Mucosa of descending colon (tissue), 3 donors: Measurements from ENCODE around the gene ROCK1. TPM values are rescaled to one million over a fixed set of nuclear protein-coding genes. Genes with fewer than 3 reads are reported as not detected.

Experiments
- ATAC-seq: fragments of 200-7000 bp; cut with Tn5 transposase; one replicate; pipeline ENCODE4 v1.9.1; 2020; ENCODE audit warnings: mild to moderate bottlenecking, moderate library complexity
- DNase-seq, 3 donors: peaks; one replicate each; pipeline ENCODE4 v3.0.0-alpha.2; 2020
- H3K36me3 ChIP-seq: fragments of 200-600 bp; one replicate; pipeline ENCODE4 v1.8.0; 2021; ENCODE audit warnings: low read depth, mild to moderate bottlenecking
- H3K4me1 ChIP-seq: fragments of 200-600 bp; one replicate; pipeline ENCODE4 v1.8.0; 2021; ENCODE audit warnings: low read depth, mild to moderate bottlenecking
- H3K4me3 ChIP-seq: fragments of 200-600 bp; one replicate; pipeline ENCODE4 v1.8.0; 2021; ENCODE audit warnings: mild to moderate bottlenecking
- H3K9me3 ChIP-seq: fragments of 200-600 bp; one replicate; pipeline ENCODE4 v1.8.0; 2021; ENCODE audit warnings: mild to moderate bottlenecking
- intact Hi-C, 2 donors: fragments of 100-400 bp; cut with DNase I in 1 of 2; cut with micrococcal nuclease in 1 of 2; formaldehyde crosslinking; loops; one replicate each; pipeline versions ENCODE4 v1.11.0 to v1.11.1; 2022; cut with DNase I, micrococcal nuclease
- total RNA-seq, 3 donors: library from RNA; stranded (reverse); fragmentation: NEBNext Ultra II Directional in 2 of 3; extraction: Animal tissue kit (Norgen Biotek cat#: 25700) in 2 of 3; gene quantifications; one replicate each; pipeline versions ENCODE4 v1.2.1 to v1.2.4, GENCODE V29; 2021 to 2023
- TF ChIP-seq, protein P1 (sequence below): fragments of 200-600 bp; IDR thresholded peaks from one replicate; pipeline ENCODE4 v1.8.0; 2022; ENCODE audit warnings: antibody characterized with exemption, mild to moderate bottlenecking
- donor health status: DM: no; HTN: no; CAD: no; lungs with moderate emphysema.
- donor health status: DM: no; HTN: no; CAD: no.
- donor health status: DM: no; HTN: yes; CAD: no.

Gene ROCK1
- total RNA-seq, 3 donors from 2014 or later = 33.0 to 57.3 (median 34.1) TPM

GRCh38 chr18:21004726-21005125 lies 106.9 kb downstream of the ROCK1 start:
- Histone ChIP-seq H3K4me1 (no peaks in the 10 kb centered on the region), H3K4me3 (no peak overlapping the region), H3K9me3 (no peaks in the 10 kb centered on the region), H3K36me3 (no peaks in the 10 kb centered on the region)
- ATAC-seq (no peak), DNase-seq (no peak)
- TF ChIP-seq, protein P1, sequence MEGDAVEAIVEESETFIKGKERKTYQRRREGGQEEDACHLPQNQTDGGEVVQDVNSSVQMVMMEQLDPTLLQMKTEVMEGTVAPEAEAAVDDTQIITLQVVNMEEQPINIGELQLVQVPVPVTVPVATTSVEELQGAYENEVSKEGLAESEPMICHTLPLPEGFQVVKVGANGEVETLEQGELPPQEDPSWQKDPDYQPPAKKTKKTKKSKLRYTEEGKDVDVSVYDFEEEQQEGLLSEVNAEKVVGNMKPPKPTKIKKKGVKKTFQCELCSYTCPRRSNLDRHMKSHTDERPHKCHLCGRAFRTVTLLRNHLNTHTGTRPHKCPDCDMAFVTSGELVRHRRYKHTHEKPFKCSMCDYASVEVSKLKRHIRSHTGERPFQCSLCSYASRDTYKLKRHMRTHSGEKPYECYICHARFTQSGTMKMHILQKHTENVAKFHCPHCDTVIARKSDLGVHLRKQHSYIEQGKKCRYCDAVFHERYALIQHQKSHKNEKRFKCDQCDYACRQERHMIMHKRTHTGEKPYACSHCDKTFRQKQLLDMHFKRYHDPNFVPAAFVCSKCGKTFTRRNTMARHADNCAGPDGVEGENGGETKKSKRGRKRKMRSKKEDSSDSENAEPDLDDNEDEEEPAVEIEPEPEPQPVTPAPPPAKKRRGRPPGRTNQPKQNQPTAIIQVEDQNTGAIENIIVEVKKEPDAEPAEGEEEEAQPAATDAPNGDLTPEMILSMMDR = no peak
- intact Hi-C loops = no loop called here

- intact Hi-C loops = no loop called here
- no peak overlapping the region for H3K4me3 ChIP-seq
- H3K36me3 ChIP-seq = no peaks in the 10 kb centered on the region
- no peak for ATAC-seq
- no peak for DNase-seq
- TF ChIP-seq, protein P1 = no peak
- H3K4me1 ChIP-seq = no peaks in the 10 kb centered on the region
- no peaks in the 10 kb centered on the region for H3K9me3 ChIP-seq
Observed at GRCh38 chr18:21000667-21001066, 110.9 kb downstream of the ROCK1 start.

- intact Hi-C loops = no loop called here
- no peaks in the 10 kb centered on the region for H3K36me3 ChIP-seq
Observed at GRCh38 chr18:20997371-20997770, 114.2 kb downstream of the ROCK1 start.

DNA sequence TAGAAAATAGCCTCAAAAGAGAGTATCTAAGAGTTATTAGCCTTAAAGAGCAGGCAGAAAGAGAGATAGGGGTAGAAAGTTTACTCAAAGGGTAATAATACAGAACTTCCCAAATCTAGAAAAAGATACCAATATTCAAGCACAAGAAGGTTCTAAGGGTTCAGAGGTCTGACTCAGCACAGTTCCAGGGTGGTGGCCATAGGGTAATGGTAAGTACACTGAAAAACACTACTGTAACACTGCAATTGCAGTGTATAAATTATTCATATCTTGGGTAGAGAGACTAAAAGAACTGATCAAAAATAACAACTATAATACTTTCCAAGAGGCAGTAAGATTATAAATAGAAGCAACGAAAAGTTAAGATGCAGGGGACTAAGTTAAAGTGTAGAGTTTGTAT lies 115.2 kb downstream of the ROCK1 start:
- no peak for DNase-seq
- H3K36me3 ChIP-seq = no peaks in the 10 kb centered on the region
- H3K4me3 ChIP-seq = no peak overlapping the region
- TF ChIP-seq, protein P1 = no peak
- no peaks in the 10 kb centered on the region for H3K4me1 ChIP-seq
- no peaks in the 10 kb centered on the region for H3K9me3 ChIP-seq
- ATAC-seq = no peak
- intact Hi-C loops = no loop called here

More at GRCh38 chr18:20997371-20997770, 114.2 kb downstream of the ROCK1 start:
- H3K4me3 ChIP-seq = no peak overlapping the region
- no peaks in the 10 kb centered on the region for H3K9me3 ChIP-seq
- H3K4me1 ChIP-seq = no peaks in the 10 kb centered on the region
- ATAC-seq (no peak), DNase-seq (no peak)
- TF ChIP-seq, protein P1 = no peak

DNA sequence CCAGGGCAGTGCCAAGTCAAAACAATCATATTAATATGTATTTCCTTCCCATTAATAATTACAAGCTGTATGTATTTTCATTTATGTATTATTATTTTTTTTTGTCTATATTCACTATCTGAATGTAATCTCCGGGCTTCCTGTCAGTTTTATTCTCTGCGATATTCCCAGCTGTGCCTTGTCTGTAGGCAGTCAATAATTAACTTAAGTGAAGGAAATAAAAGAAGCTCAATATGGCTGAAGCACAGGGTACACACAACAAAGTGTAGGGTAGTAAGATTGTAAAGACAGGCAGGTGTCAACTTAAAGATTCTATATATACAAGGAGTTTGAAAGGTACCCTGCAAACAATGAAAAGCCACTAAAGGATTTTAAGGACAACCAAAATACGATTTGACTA lies 122.9 kb downstream of the ROCK1 start:
- Histone ChIP-seq H3K4me1 (peaks cover 2% of the 10 kb centered on the region), H3K9me3 (no peaks in the 10 kb centered on the region), H3K36me3 (no peaks in the 10 kb centered on the region), H3K4me3 (no peak overlapping the region)
- intact Hi-C loops = no loop called here
- no peak for DNase-seq
- peak; percentile 88 for ATAC-seq
- TF ChIP-seq, protein P1 = no peak

GRCh38 chr18:20975077-20975476 lies 136.5 kb downstream of the ROCK1 start:
- no peak for ATAC-seq
- Histone ChIP-seq H3K9me3 (no peaks in the 10 kb centered on the region), H3K4me1 (no peaks in the 10 kb centered on the region), H3K4me3 (no peak overlapping the region), H3K36me3 (no peaks in the 10 kb centered on the region)
- TF ChIP-seq, protein P1 = no peak
- DNase-seq = no peak
- intact Hi-C loops = no loop called here
